HEK293 (cell line): ENCODE results near the gene LRBA.

ENCODE experiments used
- BCL11A ChIP-seq: fragments of 450-650 bp; formaldehyde crosslinking; IDR thresholded peaks from 2 replicates; pipeline ENCODE4 v1.5.1; 2016; ENCODE audit warnings: low read depth, missing biosample characterization, missing genetic modification characterization
- CTCF ChIP-seq: fragments of 450-650 bp; formaldehyde crosslinking; IDR thresholded peaks from 2 replicates; pipeline ENCODE4 v1.5.1; 2016; ENCODE audit warnings: missing biosample characterization, missing genetic modification characterization
- REST ChIP-seq: fragments of 450-650 bp; formaldehyde crosslinking; IDR thresholded peaks from 2 replicates; pipeline ENCODE4 v1.5.1; 2016; ENCODE audit warnings: missing biosample characterization, missing genetic modification characterization
- SP2 ChIP-seq: fragments of 450-650 bp; formaldehyde crosslinking; IDR thresholded peaks from 2 replicates; pipeline ENCODE4 v1.5.1; 2016; ENCODE audit warnings: missing biosample characterization, missing genetic modification characterization
- ZBTB21 ChIP-seq: fragments of 450-650 bp; formaldehyde crosslinking; IDR thresholded peaks from 2 replicates; pipeline ENCODE4 v1.5.1; 2017; ENCODE audit warnings: missing biosample characterization, missing genetic modification characterization
- ZBTB49 ChIP-seq: fragments of 450-650 bp; formaldehyde crosslinking; IDR thresholded peaks from 2 replicates; pipeline ENCODE4 v1.5.1; 2016; ENCODE audit warnings: missing biosample characterization, missing genetic modification characterization, low read depth
- ZNF121 ChIP-seq: fragments of 450-650 bp; formaldehyde crosslinking; IDR thresholded peaks from 2 replicates; pipeline ENCODE4 v1.5.1; 2016; ENCODE audit warnings: missing biosample characterization, missing genetic modification characterization
- ZNF239 ChIP-seq: fragments of 450-650 bp; formaldehyde crosslinking; IDR thresholded peaks from 2 replicates; pipeline ENCODE4 v1.5.1; 2016; ENCODE audit warnings: missing biosample characterization, missing genetic modification characterization
- ZNF311 ChIP-seq: fragments of 450-650 bp; formaldehyde crosslinking; IDR thresholded peaks from 2 replicates; pipeline ENCODE4 v1.5.1; 2017; ENCODE audit warnings: missing biosample characterization, missing genetic modification characterization, borderline replicate concordance
- ZNF394 ChIP-seq: fragments of 450-650 bp; formaldehyde crosslinking; IDR thresholded peaks from 2 replicates; pipeline ENCODE4 v1.5.1; 2016; ENCODE audit warnings: missing biosample characterization, missing genetic modification characterization, mild to moderate bottlenecking, moderate library complexity, borderline replicate concordance
- ZNF488 ChIP-seq: fragments of 450-650 bp; formaldehyde crosslinking; IDR thresholded peaks from 2 replicates; pipeline ENCODE4 v1.5.1; 2016; ENCODE audit warnings: missing biosample characterization, missing genetic modification characterization
- ZNF639 ChIP-seq: fragments of 450-650 bp; formaldehyde crosslinking; IDR thresholded peaks from 2 replicates; pipeline ENCODE4 v1.5.1; 2016; ENCODE audit warnings: missing biosample characterization, missing genetic modification characterization
- ZSCAN30 ChIP-seq: fragments of 450-650 bp; IDR thresholded peaks from 2 replicates; pipeline ENCODE4 v1.5.1; 2018; ENCODE audit warnings: missing biosample characterization, mild to moderate bottlenecking, missing genetic modification characterization, moderate library complexity

- TF ChIP-seq CTCF (no peak), ZNF639 (tag by site-specific recombination) (no peak), ZBTB49 (tag by site-specific recombination) (no peak), REST (no peak), ZNF394 (tag by site-specific recombination) (no peak), ZNF121 (no peak), BCL11A (tag by site-specific recombination) (no peak), ZBTB21 (no peak), ZNF311 (tag by site-specific recombination) (no peak), ZSCAN30 (tag by site-specific recombination) (no peak), ZNF488 (no peak), ZNF239 (tag by site-specific recombination) (no peak), SP2 (tag by site-specific recombination) (no peak)
These were observed 24.6 kb upstream of the LRBA start for GRCh38 chr4:151039733-151040132.
